ENCODE data around the gene ACAP3. TPM values are rescaled to one million over a fixed set of nuclear protein-coding genes. Genes with fewer than 3 reads are reported as not detected.

The ACAP3 gene
- total and polyA plus RNA-seq, 2 of the 4 experiments (the other 2 are of a cell fraction) = 13.3 to 58.2 TPM

GRCh38 chr1:1297802-1298424, 9.8 kb downstream of the ACAP3 start:
- Histone ChIP-seq H2AK9ac (replicated peaks; ENCODE audit: low read depth, low read length, poor library complexity) (no peak overlapping the region), H2BK20ac (ENCODE audit: low read depth, low read length) (no peak overlapping the region), H3K4me2 (ENCODE audit: low read depth, low read length) (no peak overlapping the region), H2AFZ (replicated peaks; ENCODE audit: low read length, poor library complexity) (no peak overlapping the region), H2AK5ac (ENCODE audit: low read depth, low read length) (no peak overlapping the region), H3K9me3 (ENCODE audit: control insufficient read depth, insufficient read depth, low read length) (no peaks in the 10 kb centered on the region), H2BK120ac (ENCODE audit: low read depth, low read length) (no peak overlapping the region), H3K4ac (ENCODE audit: low read depth, low read length) (no peak overlapping the region), H4K20me1 (ENCODE audit: insufficient read depth, low read length) (peaks cover 26% of the 10 kb centered on the region), H4K5ac (ENCODE audit: low read depth, low read length) (no peak overlapping the region), H3K27ac (ENCODE audit: insufficient read depth, low read length) (no peak overlapping the region), H3K56ac (ENCODE audit: extremely low read depth, insufficient read depth, low read length) (no peak overlapping the region), H3K23ac (ENCODE audit: low read depth, low read length) (no peak overlapping the region), H3K79me1 (ENCODE audit: low read depth in 1 of 2, low read length in 2 of 2) (peaks cover 0 to 15% of the 10 kb centered on the region in 2 experiments; a peak in 2 of 4 replicates), H3K18ac (ENCODE audit: low read depth, low read length) (no peak overlapping the region), H3K27me3 (ENCODE audit: control insufficient read depth, insufficient read depth, low read length) (no peaks in the 10 kb centered on the region), H3K4me1 (ENCODE audit: control insufficient read depth, insufficient read depth, low read length) (no peaks in the 10 kb centered on the region), H2BK15ac (ENCODE audit: low read depth, low read length) (no peak overlapping the region), H2BK5ac (ENCODE audit: low read depth, low read length, poor library complexity, severe bottlenecking) (no peak overlapping the region), H3K36me3 (ENCODE audit: control insufficient read depth, insufficient read depth, low read length) (peaks cover 39% of the 10 kb centered on the region), H4K8ac (ENCODE audit: low read depth in 2 of 2, low read length in 2 of 2) (no peak overlapping the region), H3K4me3 (ENCODE audit: insufficient read depth, low read depth, low read length) (no peak overlapping the region), H4K91ac (ENCODE audit: insufficient read depth, low read depth, low read length) (no peak overlapping the region), H3K9me1 (ENCODE audit: insufficient read depth, low read length) (no peaks in the 10 kb centered on the region), H3K14ac (replicated peaks; ENCODE audit: low read depth, low read length) (no peak overlapping the region), H3K9ac (ENCODE audit: low read depth, low read length) (no peak overlapping the region)
- ChIA-PET POLR2A (ENCODE audit: unreplicated experiment) (no interaction called here), CTCF (no interaction called here)
- TF ChIP-seq USF2 (IDR thresholded peaks at IDR 0.05; ENCODE audit: low read depth, low read length) (no peak), RFX5 (IDR thresholded peaks at IDR 0.05; ENCODE audit: low read depth, low read length) (no peak), NFE2L2 (IDR thresholded peaks at IDR 0.05; ENCODE audit: low read depth, low read length) (no peak), MAFK (IDR thresholded peaks at IDR 0.05; ENCODE audit: low read depth, low read length) (no peak), RAD21 (IDR thresholded peaks at IDR 0.05; ENCODE audit: low read length) (no peak), MXI1 (IDR thresholded peaks at IDR 0.05; ENCODE audit: borderline replicate concordance, low read depth, low read length) (no peak), CTCF (conservative IDR thresholded peaks at IDR 0.05; ENCODE audit: low read depth, low read length) (no peak), RCOR1 (IDR thresholded peaks at IDR 0.05; ENCODE audit: insufficient replicate concordance, low read length) (no peak), FOS (IDR thresholded peaks at IDR 0.05; ENCODE audit: low read depth, low read length) (no peak)
- 95% methylated on average over 24 of the region's 31 CpGs; no CpG with 5 or more reads in 1 of the 2 experiments for WGBS, 2 experiments (ENCODE audit: extremely low coverage in 2 of 2, insufficient read length in 1 of 2)
- BruUV-seq (replicated peaks) = no TSS peak
- dilution Hi-C loops (cut with HindIII; ENCODE audit: low sequenced_read_pairs, unreplicated experiment) (no loop called here), intact Hi-C loops (cut with micrococcal nuclease) (no loop called here), in situ Hi-C loops (cut with MboI; ENCODE audit: low sequenced_read_pairs) (no loop called here)
- ATAC-seq (ENCODE audit: low read depth) (no peak), DNase-seq (no peak)
